Peyer's patch (tissue), 4 donors: ENCODE results near the gene BNIP1. TPM values are rescaled to one million over a fixed set of nuclear protein-coding genes. Genes with fewer than 3 reads are reported as not detected.

Source experiments
- DNase-seq, 3 donors: peaks; one replicate each; pipeline ENCODE4 v3.0.0-alpha.2; 2017 to 2019
- H3K27ac ChIP-seq, 4 donors: fragments of 200-600 bp; sonication (generic); one replicate each; pipeline ENCODE4 v1.5.1; 2016 to 2019
- H3K27me3 ChIP-seq, 2 donors: fragments of 200-600 bp; sonication (generic); one replicate each; pipeline ENCODE4 v1.5.1; 2019
- H3K36me3 ChIP-seq, 3 donors: fragments of 200-600 bp; sonication (generic); one replicate each; pipeline ENCODE4 v1.5.1; 2016 to 2019
- H3K4me1 ChIP-seq, 4 donors: fragments of 200-600 bp; sonication (generic); one replicate each; pipeline ENCODE4 v1.5.1; 2016 to 2019
- H3K4me3 ChIP-seq, 4 donors: fragments of 200-600 bp; sonication (generic); 1 replicate in 3 of 4; 2 replicates in 1 of 4; pipeline ENCODE4 v1.5.1; 2016 to 2019; ENCODE audit warnings: mild to moderate bottlenecking in 1 of 4
- H3K9me3 ChIP-seq, 4 donors: fragments of 200-600 bp; sonication (generic); one replicate each; pipeline ENCODE4 v1.5.1; 2016 to 2019; ENCODE audit warnings: mild to moderate bottlenecking in 1 of 4
- POLR2A ChIP-seq, 2 donors: fragments of 450-650 bp; IDR thresholded peaks; one replicate each; pipeline ENCODE4 v1.5.1; 2017; ENCODE audit warnings: antibody characterized with exemption in 2 of 2, mild to moderate bottlenecking in 2 of 2, moderate library complexity in 2 of 2
- total RNA-seq, 4 donors: library from RNA; depleted of rRNA; stranded (reverse); fragments of >200 nt; gene quantifications; one replicate each; pipeline ENCODE4 v1.1.0, GENCODE V29; 2016
- TF ChIP-seq, protein P1 (sequence below), 6 experiments: fragments of 450-650 bp in 4 of 6; fragments of 200-600 bp in 2 of 6; sonication (generic) in 1 of 6; IDR thresholded peaks; one replicate each; pipeline ENCODE4 v1.5.1; 2017 to 2019; ENCODE audit warnings: antibody characterized with exemption in 6 of 6, mild to moderate bottlenecking in 3 of 6, moderate library complexity in 1 of 6

Gene BNIP1
- total RNA-seq, 4 donors from 2014 or later: 5.8 to 13.8 (median 8.8) TPM

- H3K27me3 ChIP-seq: no peaks in the 10 kb centered on the region
- TF ChIP-seq, protein P1, sequence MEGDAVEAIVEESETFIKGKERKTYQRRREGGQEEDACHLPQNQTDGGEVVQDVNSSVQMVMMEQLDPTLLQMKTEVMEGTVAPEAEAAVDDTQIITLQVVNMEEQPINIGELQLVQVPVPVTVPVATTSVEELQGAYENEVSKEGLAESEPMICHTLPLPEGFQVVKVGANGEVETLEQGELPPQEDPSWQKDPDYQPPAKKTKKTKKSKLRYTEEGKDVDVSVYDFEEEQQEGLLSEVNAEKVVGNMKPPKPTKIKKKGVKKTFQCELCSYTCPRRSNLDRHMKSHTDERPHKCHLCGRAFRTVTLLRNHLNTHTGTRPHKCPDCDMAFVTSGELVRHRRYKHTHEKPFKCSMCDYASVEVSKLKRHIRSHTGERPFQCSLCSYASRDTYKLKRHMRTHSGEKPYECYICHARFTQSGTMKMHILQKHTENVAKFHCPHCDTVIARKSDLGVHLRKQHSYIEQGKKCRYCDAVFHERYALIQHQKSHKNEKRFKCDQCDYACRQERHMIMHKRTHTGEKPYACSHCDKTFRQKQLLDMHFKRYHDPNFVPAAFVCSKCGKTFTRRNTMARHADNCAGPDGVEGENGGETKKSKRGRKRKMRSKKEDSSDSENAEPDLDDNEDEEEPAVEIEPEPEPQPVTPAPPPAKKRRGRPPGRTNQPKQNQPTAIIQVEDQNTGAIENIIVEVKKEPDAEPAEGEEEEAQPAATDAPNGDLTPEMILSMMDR (IDR thresholded peaks at IDR 0.05): no peak
- TF ChIP-seq POLR2A (IDR thresholded peaks at IDR 0.05): no peak
- no peak overlapping the region for H3K27ac ChIP-seq
- no peak overlapping the region for H3K4me3 ChIP-seq
- no peak for DNase-seq
- no peaks in the 10 kb centered on the region for H3K4me1 ChIP-seq
- H3K9me3 ChIP-seq: peaks cover 0 to 11% (median 3%) of the 10 kb centered on the region in 4 donors
- no peaks in the 10 kb centered on the region for H3K36me3 ChIP-seq
Observed at GRCh38 chr5:173196133-173196952, 52.0 kb downstream of the BNIP1 start.

- TF ChIP-seq POLR2A (IDR thresholded peaks at IDR 0.05): no peak
- TF ChIP-seq, protein P1 (IDR thresholded peaks at IDR 0.05): no peak
- Histone ChIP-seq H3K4me1 (no peaks in the 10 kb centered on the region), H3K36me3 (no peaks in the 10 kb centered on the region), H3K9me3 (peaks cover 0 to 11% (median 3%) of the 10 kb centered on the region in 4 donors), H3K27ac (no peak overlapping the region), H3K27me3 (no peaks in the 10 kb centered on the region), H3K4me3 (no peak overlapping the region)
- DNase-seq: no peak
Observed at GRCh38 chr5:173197375-173197891, 53.1 kb downstream of the BNIP1 start.

GRCh38 chr5:173198049-173198448 is 53.7 kb downstream of the BNIP1 start:
- H3K4me3 ChIP-seq: no peak overlapping the region
- no peaks in the 10 kb centered on the region for H3K4me1 ChIP-seq
- H3K36me3 ChIP-seq: no peaks in the 10 kb centered on the region
- no peak for TF ChIP-seq POLR2A (IDR thresholded peaks at IDR 0.05)
- TF ChIP-seq, protein P1 (IDR thresholded peaks at IDR 0.05): no peak
- peaks cover 0 to 11% (median 3%) of the 10 kb centered on the region in 4 donors for H3K9me3 ChIP-seq
- no peak overlapping the region for H3K27ac ChIP-seq
- peaks cover 0 to 3% of the 10 kb centered on the region in 2 donors for H3K27me3 ChIP-seq
- DNase-seq: no peak

GRCh38 chr5:173200356-173200755 is 56.0 kb downstream of the BNIP1 start:
- no peaks in the 10 kb centered on the region for H3K36me3 ChIP-seq
- no peak overlapping the region for H3K4me3 ChIP-seq
- TF ChIP-seq, protein P1 (IDR thresholded peaks at IDR 0.05): no peak
- TF ChIP-seq POLR2A (IDR thresholded peaks at IDR 0.05): no peak
- no peak overlapping the region for H3K27ac ChIP-seq
- H3K9me3 ChIP-seq: peaks cover 0 to 11% (median 3%) of the 10 kb centered on the region in 4 donors
- DNase-seq: no peak
- peaks cover 0 to 4% of the 10 kb centered on the region in 2 donors for H3K27me3 ChIP-seq
- no peaks in the 10 kb centered on the region for H3K4me1 ChIP-seq

DNA sequence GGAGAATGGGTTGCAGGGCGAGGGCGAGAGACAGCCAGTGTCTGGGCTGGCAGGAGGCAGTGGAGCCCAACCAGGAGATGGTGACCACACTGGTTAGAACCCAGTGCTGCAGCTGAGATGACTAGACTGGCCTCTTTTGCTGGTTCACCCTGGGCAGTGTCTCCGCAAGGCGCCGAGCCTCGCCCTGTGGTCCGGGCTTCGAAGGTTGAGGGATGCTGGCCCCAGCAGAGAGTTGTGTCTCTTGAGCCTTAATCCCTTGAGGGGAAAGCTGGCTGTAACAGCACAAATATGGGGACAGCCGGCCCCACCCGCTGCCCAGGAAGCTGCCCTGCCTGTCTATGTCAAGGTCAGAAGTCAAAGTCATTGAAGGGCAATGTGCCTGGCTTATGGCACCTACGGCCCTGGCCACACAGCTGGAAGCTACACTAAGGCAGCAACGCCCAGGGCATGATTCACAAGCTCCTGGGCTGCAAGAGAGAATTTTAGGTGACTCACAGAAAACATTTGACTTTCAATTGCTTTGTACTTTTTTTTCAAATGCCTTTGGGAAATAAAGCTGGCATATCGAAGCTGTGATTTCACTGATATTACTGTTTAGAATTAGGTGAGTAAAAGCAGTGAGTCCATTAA is 57.4 kb downstream of the BNIP1 start:
- Histone ChIP-seq H3K27ac (no peak overlapping the region), H3K4me1 (no peaks in the 10 kb centered on the region), H3K4me3 (no peak overlapping the region), H3K36me3 (no peaks in the 10 kb centered on the region), H3K27me3 (peaks cover 0 to 4% of the 10 kb centered on the region in 2 donors), H3K9me3 (peaks cover 0 to 11% (median 3%) of the 10 kb centered on the region in 4 donors)
- no peak for DNase-seq
- TF ChIP-seq, protein P1 (IDR thresholded peaks at IDR 0.05): no peak
- no peak for TF ChIP-seq POLR2A (IDR thresholded peaks at IDR 0.05)
